Measurements from ENCODE around the gene CARMIL1.

DNA sequence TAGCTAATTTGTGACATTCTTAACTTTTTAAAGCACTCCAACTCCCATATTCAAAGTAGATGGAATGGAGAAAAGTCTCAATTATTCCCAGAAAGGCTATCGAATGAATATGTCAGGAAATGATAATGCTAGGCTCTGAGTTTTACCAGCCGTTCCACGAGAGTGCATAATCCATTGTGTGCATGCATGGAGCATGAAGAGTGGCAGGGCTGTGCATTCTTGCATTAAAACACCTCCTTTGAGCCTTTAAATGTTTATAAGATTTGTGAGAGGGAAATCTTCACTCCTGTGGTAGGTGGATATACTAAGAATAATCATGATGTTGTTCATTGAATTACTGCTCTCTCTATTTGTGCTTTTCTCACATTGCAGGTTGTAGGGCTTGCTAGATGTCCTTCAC, 178.3 kb downstream of the CARMIL1 start:
- no peak for TF ChIP-seq CTCF (conservative IDR thresholded peaks at IDR 0.05 in 1 of 2, IDR thresholded peaks at IDR 0.05 in 1 of 2; ENCODE audit: extremely low read depth in 1 of 2, insufficient read depth in 1 of 2, low read depth in 1 of 2, low read length in 2 of 2)
- no peak for TF ChIP-seq EZH2 (IDR thresholded peaks at IDR 0.05; ENCODE audit: borderline replicate concordance, low read length)
